ENCODE measurements around the gene POLR3K.
A peak's percentile ranks its signal among the peaks of the same experiment; 100 is the strongest.
"Not testable (repeated sequence)": the region's sequence is repeated elsewhere in the genome, so short reads cannot be mapped to it uniquely, and the experiment has no call there.

The POLR3K gene

GRCh38 chr16:55571-56136, 2.2 kb upstream of the POLR3K start:
- H3K4me3 ChIP-seq (ENCODE audit: control insufficient read depth in 1 of 7, extremely low read depth in 1 of 7, insufficient read depth in 4 of 7, low read depth in 2 of 7, low read length in 6 of 7): no peak overlapping the region
- no peak overlapping the region for H3K27ac ChIP-seq (ENCODE audit: insufficient read depth in 1 of 2, low read depth in 1 of 2, low read length in 2 of 2, poor library complexity in 1 of 2, severe bottlenecking in 2 of 2)
- ChIA-PET POLR2A (no interaction called here), CTCF (interaction anchor here (0.5 to 3.1 kb wide), 9 partner anchors 10 to 455 kb away, joined by 3 to 20 read pairs (median 3); no protein-coding TSS in a partner anchor)
- no peak for DNase-seq
- H3K27me3 ChIP-seq (replicated peaks in 2 of 5; ENCODE audit: control insufficient read depth in 4 of 5, insufficient read depth in 5 of 5, low read length in 4 of 5): no peaks in the 10 kb centered on the region
- peaks cover 6 to 50% (median 26%) of the 10 kb centered on the region in 4 experiments for H3K36me3 ChIP-seq (ENCODE audit: control insufficient read depth in 4 of 4, insufficient read depth in 4 of 4, low read length in 3 of 4)
- WGBS (ENCODE audit: insufficient coverage): 92% methylated on average over 11 of the region's 11 CpGs
- H3K4me1 ChIP-seq (ENCODE audit: control extremely low read depth in 1 of 4, control insufficient read depth in 4 of 4, insufficient read depth in 4 of 4, low read length in 3 of 4): peaks cover 3 to 27% (median 12%) of the 10 kb centered on the region in 4 experiments
- no peaks in the 10 kb centered on the region for H3K9me3 ChIP-seq (ENCODE audit: control extremely low read depth in 1 of 5, control insufficient read depth in 4 of 5, insufficient read depth in 2 of 5, low read depth in 1 of 5, low read length in 4 of 5)

DNA sequence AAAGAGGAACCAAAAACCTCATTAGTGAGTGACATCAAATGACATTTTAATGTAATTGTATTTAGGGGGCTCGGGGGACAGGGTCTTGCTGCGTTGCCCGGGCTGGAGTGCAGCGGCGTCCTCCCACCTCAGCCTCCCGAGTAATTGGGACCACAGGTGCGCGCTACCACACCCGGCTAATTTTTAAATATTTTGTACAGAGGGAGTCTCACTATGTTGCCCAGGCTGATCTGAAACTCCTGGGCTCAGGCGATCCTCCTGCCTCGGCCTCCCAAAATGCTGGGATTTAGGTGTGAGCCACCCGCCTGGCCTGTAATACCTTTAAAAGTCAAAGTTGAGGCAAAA, 801 bp upstream of the POLR3K start:
- Histone ChIP-seq H3K9me3 (ENCODE audit: control extremely low read depth in 1 of 5, control insufficient read depth in 4 of 5, insufficient read depth in 2 of 5, low read depth in 1 of 5, low read length in 4 of 5) (no peaks in the 10 kb centered on the region), H3K36me3 (ENCODE audit: control insufficient read depth in 4 of 4, insufficient read depth in 4 of 4, low read length in 3 of 4) (peaks cover 9 to 46% (median 29%) of the 10 kb centered on the region in 4 experiments), H3K4me1 (ENCODE audit: control extremely low read depth in 1 of 4, control insufficient read depth in 4 of 4, insufficient read depth in 4 of 4, low read length in 3 of 4) (peaks cover 3 to 27% (median 12%) of the 10 kb centered on the region in 4 experiments), H3K27ac (ENCODE audit: insufficient read depth in 1 of 2, low read depth in 1 of 2, low read length in 2 of 2, poor library complexity in 1 of 2, severe bottlenecking in 2 of 2) (peak overlapping the region; percentile 50 to 68), H3K27me3 (replicated peaks in 2 of 5; ENCODE audit: control insufficient read depth in 4 of 5, insufficient read depth in 5 of 5, low read length in 4 of 5) (no peaks in the 10 kb centered on the region), H3K4me3 (ENCODE audit: control insufficient read depth in 1 of 7, extremely low read depth in 1 of 7, insufficient read depth in 4 of 7, low read depth in 2 of 7, low read length in 6 of 7) (peak overlapping the region; percentile 62 to 93 (median 81))
- ChIA-PET POLR2A (no interaction called here), CTCF (interaction anchor here (1.3 to 2.0 kb wide), 3 partner anchors 11 to 53 kb away, joined by 3 to 11 read pairs (median 4); no protein-coding TSS in a partner anchor)
- DNase-seq: no peak
- WGBS (ENCODE audit: insufficient coverage): 46% methylated on average over 11 of the region's 12 CpGs

GRCh38 chr16:50769-51591, 2.4 kb downstream of the POLR3K start:
- H3K27ac ChIP-seq (ENCODE audit: insufficient read depth in 1 of 2, low read depth in 1 of 2, low read length in 2 of 2, poor library complexity in 1 of 2, severe bottlenecking in 2 of 2): no peak overlapping the region
- POLR2A ChIA-PET: no interaction called here
- no peak overlapping the region for H3K4me3 ChIP-seq (ENCODE audit: control insufficient read depth in 1 of 7, extremely low read depth in 1 of 7, insufficient read depth in 4 of 7, low read depth in 2 of 7, low read length in 6 of 7)
- no peaks in the 10 kb centered on the region for H3K9me3 ChIP-seq (ENCODE audit: control extremely low read depth in 1 of 5, control insufficient read depth in 4 of 5, insufficient read depth in 2 of 5, low read depth in 1 of 5, low read length in 4 of 5)
- DNase-seq: no peak
- 97% methylated on average over 15 of the region's 15 CpGs for WGBS (ENCODE audit: insufficient coverage)
- peaks cover 3 to 27% (median 12%) of the 10 kb centered on the region in 4 experiments for H3K4me1 ChIP-seq (ENCODE audit: control extremely low read depth in 1 of 4, control insufficient read depth in 4 of 4, insufficient read depth in 4 of 4, low read length in 3 of 4)
- peaks cover 11 to 32% (median 22%) of the 10 kb centered on the region in 4 experiments for H3K36me3 ChIP-seq (ENCODE audit: control insufficient read depth in 4 of 4, insufficient read depth in 4 of 4, low read length in 3 of 4)
- CTCF ChIA-PET: interaction anchor here (0.9 kb wide), 1 partner anchor 14 kb away, joined by 3 read pairs; no protein-coding TSS in a partner anchor
- H3K27me3 ChIP-seq (replicated peaks in 2 of 5; ENCODE audit: control insufficient read depth in 4 of 5, insufficient read depth in 5 of 5, low read length in 4 of 5): no peaks in the 10 kb centered on the region

DNA sequence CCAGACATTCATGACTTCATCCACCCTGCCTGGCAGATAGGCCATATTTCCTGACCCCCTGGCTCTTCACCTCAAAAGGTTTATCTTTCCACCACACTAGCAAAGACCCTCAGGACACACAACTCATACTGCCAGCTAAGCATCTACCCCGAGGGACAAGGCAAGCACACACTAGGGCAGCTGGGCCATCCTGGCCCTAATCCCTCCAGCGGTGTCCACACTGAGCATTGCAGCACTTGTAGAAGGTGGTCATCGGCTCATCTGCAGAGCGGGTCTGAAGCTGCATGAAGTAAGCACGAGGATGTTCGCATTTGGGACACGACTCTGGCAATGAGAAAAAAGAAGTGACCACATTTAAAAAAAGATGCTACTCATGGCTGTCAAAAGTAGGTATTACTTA, 6.2 kb downstream of the POLR3K start:
- Histone ChIP-seq H3K9me3 (ENCODE audit: control extremely low read depth in 1 of 5, control insufficient read depth in 4 of 5, insufficient read depth in 2 of 5, low read depth in 1 of 5, low read length in 4 of 5) (no peaks in the 10 kb centered on the region), H3K27ac (ENCODE audit: insufficient read depth in 1 of 2, low read depth in 1 of 2, low read length in 2 of 2, poor library complexity in 1 of 2, severe bottlenecking in 2 of 2) (no peak overlapping the region), H3K4me3 (ENCODE audit: control insufficient read depth in 1 of 7, extremely low read depth in 1 of 7, insufficient read depth in 4 of 7, low read depth in 2 of 7, low read length in 6 of 7) (no peak overlapping the region), H3K27me3 (replicated peaks in 2 of 5; ENCODE audit: control insufficient read depth in 4 of 5, insufficient read depth in 5 of 5, low read length in 4 of 5) (no peaks in the 10 kb centered on the region), H3K4me1 (ENCODE audit: control extremely low read depth in 1 of 4, control insufficient read depth in 4 of 4, insufficient read depth in 4 of 4, low read length in 3 of 4) (peaks cover 2 to 14% (median 3%) of the 10 kb centered on the region in 4 experiments), H3K36me3 (ENCODE audit: control insufficient read depth in 4 of 4, insufficient read depth in 4 of 4, low read length in 3 of 4) (peaks cover 11 to 55% (median 41%) of the 10 kb centered on the region in 4 experiments)
- POLR2A ChIA-PET: no interaction called here
- WGBS (ENCODE audit: insufficient coverage): 100% methylated on average over 3 of the region's 7 CpGs
- CTCF ChIA-PET: interaction anchor here (1.1 to 1.3 kb wide), 3 partner anchors 11 to 70 kb away, joined by 3 read pairs; no protein-coding TSS in a partner anchor
- DNase-seq: no peak

DNA sequence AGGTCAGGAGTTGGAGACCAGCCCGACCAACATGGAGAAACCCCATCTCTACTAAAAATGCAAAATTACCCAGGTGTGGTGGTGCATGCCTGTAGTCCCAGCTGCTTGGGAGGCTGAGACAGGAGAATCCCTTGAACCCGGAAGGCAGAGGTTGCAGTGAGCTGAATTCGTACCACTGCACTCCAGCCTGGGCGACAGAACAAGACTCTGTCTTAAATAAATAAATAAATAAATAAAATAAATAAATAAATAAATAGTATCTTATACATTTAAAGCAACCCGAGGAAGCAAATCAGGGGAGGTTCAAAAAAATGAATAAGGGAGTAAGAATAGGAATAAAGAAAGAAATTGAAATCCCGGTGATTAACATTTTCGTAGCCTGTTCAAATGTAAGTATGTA, 6.9 kb downstream of the POLR3K start:
- POLR2A ChIA-PET; H3K9me3 ChIP-seq (ENCODE audit: control extremely low read depth in 1 of 5, control insufficient read depth in 4 of 5, insufficient read depth in 2 of 5, low read depth in 1 of 5, low read length in 4 of 5); H3K4me1 ChIP-seq (ENCODE audit: control extremely low read depth in 1 of 4, control insufficient read depth in 4 of 4, insufficient read depth in 4 of 4, low read length in 3 of 4); DNase-seq; H3K27me3 ChIP-seq (replicated peaks in 2 of 5; ENCODE audit: control insufficient read depth in 4 of 5, insufficient read depth in 5 of 5, low read length in 4 of 5); H3K4me3 ChIP-seq (ENCODE audit: control insufficient read depth in 1 of 7, extremely low read depth in 1 of 7, insufficient read depth in 4 of 7, low read depth in 2 of 7, low read length in 6 of 7); H3K27ac ChIP-seq (ENCODE audit: insufficient read depth in 1 of 2, low read depth in 1 of 2, low read length in 2 of 2, poor library complexity in 1 of 2, severe bottlenecking in 2 of 2): not testable (repeated sequence)
- WGBS (ENCODE audit: insufficient coverage): 100% methylated on average over 1 of the region's 7 CpGs
- peaks cover 11 to 62% (median 44%) of the 10 kb centered on the region in 4 experiments for H3K36me3 ChIP-seq (ENCODE audit: control insufficient read depth in 4 of 4, insufficient read depth in 4 of 4, low read length in 3 of 4)
- CTCF ChIA-PET: interaction anchor here (0.8 to 2.3 kb wide), 6 partner anchors 9 to 71 kb away, joined by 3 to 6 read pairs (median 4); no protein-coding TSS in a partner anchor

DNA sequence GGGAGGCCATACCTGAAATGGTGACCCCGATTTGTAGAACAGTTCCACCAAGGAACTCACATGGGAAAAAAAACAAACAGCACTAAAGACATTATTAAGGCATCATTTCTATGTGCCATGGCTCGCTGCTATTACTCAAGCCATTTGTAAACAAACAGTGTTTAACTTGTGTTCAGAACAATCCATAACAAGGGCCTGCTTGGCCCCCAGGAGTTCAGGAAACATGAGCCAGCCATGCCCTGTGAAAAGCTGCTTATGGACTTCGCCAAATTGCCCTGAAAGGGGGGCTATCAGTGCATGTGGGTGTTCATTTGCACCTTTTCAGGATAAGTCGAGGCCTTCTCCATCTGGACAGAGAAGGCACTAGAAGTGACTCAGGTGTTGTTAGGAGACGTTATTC, 8.0 kb downstream of the POLR3K start:
- POLR2A ChIA-PET: no interaction called here
- Histone ChIP-seq H3K36me3 (ENCODE audit: control insufficient read depth in 4 of 4, insufficient read depth in 4 of 4, low read length in 3 of 4) (peaks cover 8 to 61% (median 41%) of the 10 kb centered on the region in 4 experiments), H3K9me3 (ENCODE audit: control extremely low read depth in 1 of 5, control insufficient read depth in 4 of 5, insufficient read depth in 2 of 5, low read depth in 1 of 5, low read length in 4 of 5) (no peaks in the 10 kb centered on the region), H3K4me1 (ENCODE audit: control extremely low read depth in 1 of 4, control insufficient read depth in 4 of 4, insufficient read depth in 4 of 4, low read length in 3 of 4) (peaks cover 0 to 3% (median 0%) of the 10 kb centered on the region in 4 experiments), H3K4me3 (ENCODE audit: control insufficient read depth in 1 of 7, extremely low read depth in 1 of 7, insufficient read depth in 4 of 7, low read depth in 2 of 7, low read length in 6 of 7) (no peak overlapping the region), H3K27me3 (replicated peaks in 2 of 5; ENCODE audit: control insufficient read depth in 4 of 5, insufficient read depth in 5 of 5, low read length in 4 of 5) (no peaks in the 10 kb centered on the region), H3K27ac (ENCODE audit: insufficient read depth in 1 of 2, low read depth in 1 of 2, low read length in 2 of 2, poor library complexity in 1 of 2, severe bottlenecking in 2 of 2) (no peak overlapping the region)
- WGBS (ENCODE audit: insufficient coverage): 93% methylated on average over 5 of the region's 5 CpGs
- no peak for DNase-seq
- CTCF ChIA-PET: interaction anchor here (0.9 to 2.3 kb wide), 5 partner anchors 8 to 164 kb away, joined by 3 to 6 read pairs (median 4); no protein-coding TSS in a partner anchor

- WGBS (ENCODE audit: insufficient coverage): 97% methylated on average over 4 of the region's 8 CpGs
- H3K27me3 ChIP-seq (replicated peaks in 2 of 5; ENCODE audit: control insufficient read depth in 4 of 5, insufficient read depth in 5 of 5, low read length in 4 of 5): no peaks in the 10 kb centered on the region
- no peak overlapping the region for H3K27ac ChIP-seq (ENCODE audit: insufficient read depth in 1 of 2, low read depth in 1 of 2, low read length in 2 of 2, poor library complexity in 1 of 2, severe bottlenecking in 2 of 2)
- H3K4me3 ChIP-seq (ENCODE audit: control insufficient read depth in 1 of 7, extremely low read depth in 1 of 7, insufficient read depth in 4 of 7, low read depth in 2 of 7, low read length in 6 of 7): no peak overlapping the region
- DNase-seq: no peak
- H3K36me3 ChIP-seq (ENCODE audit: control insufficient read depth in 4 of 4, insufficient read depth in 4 of 4, low read length in 3 of 4): peaks cover 5 to 61% (median 37%) of the 10 kb centered on the region in 4 experiments
- H3K4me1 ChIP-seq (ENCODE audit: control extremely low read depth in 1 of 4, control insufficient read depth in 4 of 4, insufficient read depth in 4 of 4, low read length in 3 of 4): peaks cover 0 to 8% (median 0%) of the 10 kb centered on the region in 4 experiments
- CTCF ChIA-PET: interaction anchor here (0.9 to 2.3 kb wide), 2 partner anchors 73 to 165 kb away, joined by 3 to 6 read pairs; no protein-coding TSS in a partner anchor
- H3K9me3 ChIP-seq (ENCODE audit: control extremely low read depth in 1 of 5, control insufficient read depth in 4 of 5, insufficient read depth in 2 of 5, low read depth in 1 of 5, low read length in 4 of 5): no peaks in the 10 kb centered on the region
- POLR2A ChIA-PET: no interaction called here
Measured at GRCh38 chr16:44655-45054, 8.8 kb downstream of the POLR3K start.

Data from common myeloid progenitor, CD34-positive (primary cell).